Cardiac muscle cell (in vitro differentiated cells and primary cell): ENCODE results near the gene FAM98B. TPM values are rescaled to one million over a fixed set of nuclear protein-coding genes. Genes with fewer than 3 reads are reported as not detected.

Source experiments
- DNase-seq, 2 donors: peaks; one replicate each; pipeline versions ENCODE4 v3.0.0 to v3.0.0-alpha.2; 2010 to 2017; ENCODE audit warnings: low read depth in 1 of 2, low spot score in 1 of 2
- H3K27ac ChIP-seq: fragments of 200-600 bp; sonication (generic); 2 replicates; pipeline ENCODE4 v1.5.1; 2016
- H3K27me3 ChIP-seq: fragments of 200-600 bp; sonication (generic); 2 replicates; pipeline ENCODE4 v1.6.0; 2016; ENCODE audit warnings: control low read depth
- H3K36me3 ChIP-seq: fragments of 200-600 bp; sonication (generic); 2 replicates; pipeline ENCODE4 v1.5.1; 2016; ENCODE audit warnings: control low read depth
- H3K4me1 ChIP-seq: fragments of 200-600 bp; sonication (generic); 2 replicates; pipeline ENCODE4 v1.8.1; 2017; ENCODE audit warnings: low read depth, mild to moderate bottlenecking, mixed run types
- H3K4me3 ChIP-seq: fragments of 200-600 bp; sonication (generic); 2 replicates; pipeline ENCODE4 v1.5.1; 2016; ENCODE audit warnings: mild to moderate bottlenecking
- H3K9me3 ChIP-seq: fragments of 200-600 bp; sonication (generic); 2 replicates; pipeline ENCODE4 v1.5.1; 2017; ENCODE audit warnings: low read depth, mild to moderate bottlenecking, control low read depth
- CTCF ChIP-seq: IDR thresholded peaks from 2 replicates; pipeline ENCODE4 v1.5.1; 2012; ENCODE audit warnings: low read depth, mild to moderate bottlenecking, low read length
- polyA plus RNA-seq: library from polyadenylated mRNA; unstranded; fragments of >200 nt; fragmentation: Nextera tagmentation; extraction: Ambion mirVana; gene quantifications from 2 replicates; pipeline ENCODE4 v1.2.1, GENCODE V29; 2016
- total RNA-seq: library from RNA; depleted of rRNA; stranded (reverse); fragments of >200 nt; gene quantifications from 2 replicates; pipeline ENCODE4 v1.2.3, GENCODE V29; 2016

FAM98B gene
- total and polyA plus RNA-seq, 2 experiments from 2014 or later, result 2.4 to 10.2 TPM

GRCh38 chr15:38414357-38414756 lies 39.6 kb upstream of the FAM98B start:
- H3K4me1 ChIP-seq, result no peaks in the 10 kb centered on the region
- no peak overlapping the region for H3K27ac ChIP-seq
- no peaks in the 10 kb centered on the region for H3K36me3 ChIP-seq
- H3K4me3 ChIP-seq, result no peak overlapping the region
- no peaks in the 10 kb centered on the region for H3K9me3 ChIP-seq
- peak; percentile 85 for TF ChIP-seq CTCF
- H3K27me3 ChIP-seq, result peaks cover 7% of the 10 kb centered on the region
- peak; percentile 68 to 89 for DNase-seq

GRCh38 chr15:38421069-38421690 lies 32.7 kb upstream of the FAM98B start:
- no peak for DNase-seq
- no peak for TF ChIP-seq CTCF

GRCh38 chr15:38424101-38424552 lies 29.8 kb upstream of the FAM98B start:
- Histone ChIP-seq H3K4me3 (no peak overlapping the region), H3K27me3 (no peaks in the 10 kb centered on the region), H3K27ac (no peak overlapping the region), H3K36me3 (no peaks in the 10 kb centered on the region), H3K4me1 (no peaks in the 10 kb centered on the region), H3K9me3 (no peaks in the 10 kb centered on the region)
- no peak for DNase-seq
- TF ChIP-seq CTCF, result no peak

More at GRCh38 chr15:38421069-38421690, 32.7 kb upstream of the FAM98B start:
- H3K9me3 ChIP-seq, result no peaks in the 10 kb centered on the region
- no peak overlapping the region for H3K27ac ChIP-seq
- no peak overlapping the region for H3K4me3 ChIP-seq
- H3K36me3 ChIP-seq, result no peaks in the 10 kb centered on the region
- peaks cover 7% of the 10 kb centered on the region for H3K27me3 ChIP-seq
- no peaks in the 10 kb centered on the region for H3K4me1 ChIP-seq

- DNase-seq, result no peak
- H3K27me3 ChIP-seq, result no peaks in the 10 kb centered on the region
- no peak for TF ChIP-seq CTCF
- H3K4me1 ChIP-seq, result no peaks in the 10 kb centered on the region
- no peaks in the 10 kb centered on the region for H3K9me3 ChIP-seq
- no peaks in the 10 kb centered on the region for H3K36me3 ChIP-seq
- H3K27ac ChIP-seq, result no peak overlapping the region
- H3K4me3 ChIP-seq, result no peak overlapping the region
Measured at GRCh38 chr15:38425269-38425668, 28.7 kb upstream of the FAM98B start.

GRCh38 chr15:38427380-38427779 lies 26.5 kb upstream of the FAM98B start:
- no peaks in the 10 kb centered on the region for H3K36me3 ChIP-seq
- no peaks in the 10 kb centered on the region for H3K27me3 ChIP-seq
- H3K4me1 ChIP-seq, result no peaks in the 10 kb centered on the region
- H3K9me3 ChIP-seq, result no peaks in the 10 kb centered on the region
- H3K27ac ChIP-seq, result no peak overlapping the region
- DNase-seq, result no peak
- no peak overlapping the region for H3K4me3 ChIP-seq
- no peak for TF ChIP-seq CTCF
